Osteocyte (in vitro differentiated cells): ENCODE results near the gene ADAMTSL5. TPM values are rescaled to one million over a fixed set of nuclear protein-coding genes. Genes with fewer than 3 reads are reported as not detected.
A peak's percentile ranks its signal among the peaks of the same experiment; 100 is the strongest.
"Not testable (repeated sequence)": the region's sequence is repeated elsewhere in the genome, so short reads cannot be mapped to it uniquely, and the experiment has no call there.

Source experiments
- DNase-seq: peaks from one replicate; pipeline ENCODE4 v3.0.0; 2021; ENCODE audit warnings: mixed read lengths; ENCODE audit not compliant: unreplicated experiment; ENCODE audit errors: extremely low spot score
- H3K27ac Mint-ChIP-seq: one replicate; pipeline ENCODE4 v1.8.0; 2021; ENCODE audit warnings: mild to moderate bottlenecking, mixed read lengths; ENCODE audit not compliant: unreplicated experiment
- H3K27me3 Mint-ChIP-seq: one replicate; pipeline ENCODE4 v1.8.0; 2021; ENCODE audit warnings: mixed read lengths; ENCODE audit not compliant: unreplicated experiment
- H3K36me3 Mint-ChIP-seq: one replicate; pipeline ENCODE4 v1.8.0; 2021; ENCODE audit warnings: mixed read lengths; ENCODE audit not compliant: unreplicated experiment
- H3K4me1 Mint-ChIP-seq: one replicate; pipeline ENCODE4 v1.8.0; 2021; ENCODE audit warnings: mixed read lengths; ENCODE audit not compliant: unreplicated experiment
- H3K4me3 Mint-ChIP-seq: one replicate; pipeline ENCODE4 v1.8.0; 2021; ENCODE audit warnings: mild to moderate bottlenecking, moderate library complexity, mixed read lengths; ENCODE audit not compliant: unreplicated experiment
- H3K9me3 Mint-ChIP-seq: one replicate; pipeline ENCODE4 v1.8.0; 2021; ENCODE audit warnings: mixed read lengths; ENCODE audit not compliant: unreplicated experiment
- CTCF ChIP-seq: fragments of 200-600 bp; sonication (generic); IDR thresholded peaks from 2 replicates; pipeline ENCODE4 v1.5.0; 2021; ENCODE audit warnings: antibody characterized with exemption, mild to moderate bottlenecking, moderate library complexity
- total RNA-seq: library from RNA; stranded (reverse); gene quantifications from 2 replicates; pipeline ENCODE4 v1.2.1, GENCODE V29; 2021

ADAMTSL5 gene
- total RNA-seq, 1 donor from 2014 or later = 6.4 TPM

- Mint-ChIP-seq H3K9me3 (no peaks in the 10 kb centered on the region), H3K36me3 (no peaks in the 10 kb centered on the region), H3K27ac (no peak within 1 kb of the TSS), H3K4me3 (peak within 1 kb of the TSS; percentile 36), H3K4me1 (peaks cover 4% of the 10 kb centered on the region), H3K27me3 (peaks cover 17% of the 10 kb centered on the region)
- TF ChIP-seq CTCF = no peak
- DNase-seq = no peak
Observed at GRCh38 chr19:1523412-1524286, 10.8 kb upstream of the ADAMTSL5 start, which contains the start of gene PLK5. TSS of gene PLK5 (plus strand) at chr19:1524077. CDS start at chr19:1526997, 2,920 bp downstream.

GRCh38 chr19:1522838-1523237 is 10.0 kb upstream of the ADAMTSL5 start:
- no peak overlapping the region for H3K27ac Mint-ChIP-seq
- H3K4me3 Mint-ChIP-seq = no peak overlapping the region
- peaks cover 4% of the 10 kb centered on the region for H3K4me1 Mint-ChIP-seq
- TF ChIP-seq CTCF = no peak
- no peak for DNase-seq
- H3K36me3 Mint-ChIP-seq = no peaks in the 10 kb centered on the region
- H3K9me3 Mint-ChIP-seq = no peaks in the 10 kb centered on the region
- H3K27me3 Mint-ChIP-seq = peaks cover 17% of the 10 kb centered on the region

DNA sequence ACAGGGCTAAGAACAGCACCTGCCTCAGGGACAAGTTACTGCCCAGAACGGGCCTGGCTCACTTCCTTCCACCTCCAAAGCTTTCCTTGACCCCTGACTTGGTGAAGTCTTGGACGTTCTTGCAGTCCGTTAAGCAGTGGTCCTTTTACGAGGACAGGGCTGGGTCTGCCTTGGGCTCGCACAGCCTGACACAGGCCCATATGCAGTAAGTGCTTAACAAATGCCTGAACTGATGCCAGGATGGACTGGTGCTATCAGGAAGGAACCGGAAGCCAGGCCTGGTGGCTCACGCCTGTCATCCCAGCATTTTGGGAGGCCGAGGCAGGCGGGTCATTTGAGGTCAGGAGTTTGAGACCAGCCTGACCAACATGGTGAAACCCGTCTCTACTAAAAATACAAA is 9.2 kb upstream of the ADAMTSL5 start:
- DNase-seq = no peak
- Mint-ChIP-seq H3K4me1 (peaks cover 4% of the 10 kb centered on the region), H3K27me3 (peaks cover 17% of the 10 kb centered on the region), H3K36me3 (no peaks in the 10 kb centered on the region), H3K4me3 (no peak overlapping the region), H3K9me3 (no peaks in the 10 kb centered on the region), H3K27ac (no peak overlapping the region)
- no peak for TF ChIP-seq CTCF

- TF ChIP-seq CTCF = no peak
- Mint-ChIP-seq H3K4me3 (no peak overlapping the region), H3K36me3 (no peaks in the 10 kb centered on the region), H3K27me3 (peaks cover 18% of the 10 kb centered on the region), H3K4me1 (peaks cover 4% of the 10 kb centered on the region), H3K9me3 (no peaks in the 10 kb centered on the region), H3K27ac (no peak overlapping the region)
- no peak for DNase-seq
Observed at GRCh38 chr19:1521636-1522035, 8.8 kb upstream of the ADAMTSL5 start.

DNA sequence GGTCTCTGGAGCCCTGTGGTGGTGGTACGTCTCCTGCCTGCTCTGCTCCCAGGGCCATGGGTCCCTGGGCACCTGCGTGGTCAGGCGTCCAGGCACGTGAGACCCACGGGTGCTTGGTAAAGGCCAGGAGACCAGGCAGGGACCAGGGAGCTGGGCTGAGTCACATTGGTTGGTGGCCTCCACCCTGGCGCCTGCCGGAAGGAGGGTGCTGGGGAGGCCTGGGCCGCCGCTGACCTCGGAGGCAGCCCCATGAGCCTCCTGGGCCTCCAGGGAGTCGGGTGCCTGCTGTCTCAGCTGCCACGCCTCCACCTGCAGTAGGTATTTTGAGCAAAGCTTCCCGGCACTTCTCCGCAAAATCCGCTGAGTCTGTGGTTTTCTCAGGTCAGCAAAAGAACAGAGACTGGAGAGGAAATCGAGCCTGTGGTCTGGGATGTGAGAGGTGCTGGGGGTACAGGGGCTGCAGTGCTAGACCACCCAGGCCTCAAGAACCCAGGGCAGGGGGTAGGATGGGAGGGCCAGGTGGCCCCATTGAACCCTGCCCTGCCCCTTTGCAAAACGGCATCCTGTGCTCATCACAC is 7.5 kb upstream of the ADAMTSL5 start:
- TF ChIP-seq CTCF = no peak
- Mint-ChIP-seq H3K36me3 (no peaks in the 10 kb centered on the region), H3K9me3 (no peaks in the 10 kb centered on the region), H3K27ac (no peak overlapping the region), H3K4me1 (peaks cover 4% of the 10 kb centered on the region), H3K27me3 (peaks cover 20% of the 10 kb centered on the region), H3K4me3 (no peak overlapping the region)
- DNase-seq = no peak

- H3K36me3 Mint-ChIP-seq, H3K9me3 Mint-ChIP-seq, DNase-seq, H3K4me3 Mint-ChIP-seq, H3K27ac Mint-ChIP-seq, H3K4me1 Mint-ChIP-seq: not testable (repeated sequence)
- peaks cover 16% of the 10 kb centered on the region for H3K27me3 Mint-ChIP-seq
Observed at GRCh38 chr19:1519802-1520201, 7.0 kb upstream of the ADAMTSL5 start.
